Smooth muscle cell (in vitro differentiated cells): ENCODE measurements around the gene CAPNS2. TPM values are rescaled to one million over a fixed set of nuclear protein-coding genes. Genes with fewer than 3 reads are reported as not detected.

Source experiments
- DNase-seq: peaks from one replicate; lab custom pipeline; 2025; ENCODE audit not compliant: unreplicated experiment; lab: John Stamatoyannopoulos, UW
- H2AFZ ChIP-seq: fragments of 200-600 bp; sonication (generic); 2 replicates; pipeline ENCODE4 v1.6.0; 2016; ENCODE audit warnings: antibody characterized with exemption, low read depth, mild to moderate bottlenecking
- H3F3A ChIP-seq: fragments of 200-600 bp; sonication (generic); 2 replicates; pipeline ENCODE4 v1.6.0; 2017; ENCODE audit warnings: antibody characterized with exemption, low read depth
- H3K27ac ChIP-seq: fragments of 200-600 bp; sonication (generic); 2 replicates; pipeline ENCODE4 v1.5.1; 2016; ENCODE audit warnings: low read depth, mild to moderate bottlenecking
- H3K27me3 ChIP-seq: fragments of 200-600 bp; sonication (generic); 2 replicates; pipeline ENCODE4 v1.6.1; 2016; ENCODE audit warnings: low read depth, mild to moderate bottlenecking
- H3K36me3 ChIP-seq: fragments of 200-600 bp; sonication (generic); 2 replicates; pipeline ENCODE4 v1.5.1; 2016; ENCODE audit warnings: low read depth
- H3K4me1 ChIP-seq: fragments of 200-600 bp; sonication (generic); 2 replicates; pipeline ENCODE4 v1.5.1; 2016; ENCODE audit warnings: low read depth
- H3K4me2 ChIP-seq: fragments of 200-600 bp; sonication (generic); 2 replicates; pipeline ENCODE4 v1.6.0; 2016; ENCODE audit warnings: mild to moderate bottlenecking
- H3K4me3 ChIP-seq: fragments of 200-600 bp; sonication (generic); 2 replicates; pipeline ENCODE4 v1.5.1; 2016; ENCODE audit warnings: mild to moderate bottlenecking
- H3K79me2 ChIP-seq: fragments of 200-600 bp; sonication (generic); 2 replicates; pipeline ENCODE4 v1.6.0; 2016; ENCODE audit warnings: low read depth, mild to moderate bottlenecking
- H3K9ac ChIP-seq: fragments of 200-600 bp; sonication (generic); 2 replicates; pipeline ENCODE4 v1.6.0; 2016; ENCODE audit warnings: low read depth
- H3K9me3 ChIP-seq: fragments of 200-600 bp; sonication (generic); replicated peaks from 2 replicates; pipeline ENCODE4 v1.5.1; 2016; ENCODE audit warnings: low read depth
- H4K20me1 ChIP-seq: fragments of 200-600 bp; sonication (generic); 2 replicates; pipeline ENCODE4 v1.6.0; 2016; ENCODE audit warnings: low read depth
- WGBS: methylation state at CpG from one replicate; pipeline ENCODE4 v1.1.7; 2016; ENCODE audit warnings: low lambda C conversion rate; 5-methylcytosine and 5-hydroxymethylcytosine counted together
- polyA plus RNA-seq: library from polyadenylated mRNA; unstranded; fragments of >200 nt; fragmentation: Nextera tagmentation; extraction: Ambion mirVana; gene quantifications from 2 replicates; pipeline ENCODE4 v1.2.1, GENCODE V29; 2016
- total RNA-seq: library from RNA; depleted of rRNA; stranded (reverse); fragments of >200 nt; gene quantifications from 2 replicates; pipeline ENCODE4 v1.2.3, GENCODE V29; 2014
- TF ChIP-seq, protein P1 (sequence below): fragments of 200-600 bp; sonication (generic); IDR thresholded peaks from 2 replicates; pipeline ENCODE4 v1.5.1; 2017; ENCODE audit warnings: borderline replicate concordance, mild to moderate bottlenecking, antibody characterized with exemption; ENCODE audit not compliant: insufficient read depth, poor library complexity, severe bottlenecking

Gene CAPNS2
- total and polyA plus RNA-seq, 2 experiments from 2014 or later, result 3.0 to 10.4 TPM

DNA sequence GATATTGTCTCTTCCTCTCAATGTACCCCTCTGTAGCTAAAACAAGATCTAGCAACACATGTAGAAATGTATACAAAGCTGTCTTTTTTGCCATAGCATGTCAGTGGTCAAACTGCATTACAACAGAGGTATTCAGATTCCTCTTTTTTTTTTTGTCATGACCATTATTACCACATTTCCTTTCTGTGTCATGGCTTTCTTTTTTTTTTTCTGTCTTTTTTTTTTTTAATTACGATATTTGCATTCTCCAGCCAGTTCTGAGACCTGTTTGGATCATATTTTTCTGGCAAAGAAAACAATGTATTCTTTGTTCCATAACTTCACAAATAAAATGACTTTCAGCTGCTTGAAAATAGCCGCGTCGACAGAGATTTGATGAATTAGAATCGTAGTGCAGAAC is 27.4 kb upstream of the CAPNS2 start:
- Histone ChIP-seq H3K9me3 (no peaks in the 10 kb centered on the region), H3F3A (no peaks in the 10 kb centered on the region), H3K27ac (peak overlapping the region; percentile 60), H3K4me1 (peaks cover 6% of the 10 kb centered on the region), H3K27me3 (no peaks in the 10 kb centered on the region), H3K36me3 (no peaks in the 10 kb centered on the region), H3K4me2 (no peak overlapping the region), H2AFZ (no peak overlapping the region), H3K9ac (no peak overlapping the region), H4K20me1 (no peaks in the 10 kb centered on the region), H3K4me3 (no peak overlapping the region), H3K79me2 (no peaks in the 10 kb centered on the region)
- TF ChIP-seq, protein P1, sequence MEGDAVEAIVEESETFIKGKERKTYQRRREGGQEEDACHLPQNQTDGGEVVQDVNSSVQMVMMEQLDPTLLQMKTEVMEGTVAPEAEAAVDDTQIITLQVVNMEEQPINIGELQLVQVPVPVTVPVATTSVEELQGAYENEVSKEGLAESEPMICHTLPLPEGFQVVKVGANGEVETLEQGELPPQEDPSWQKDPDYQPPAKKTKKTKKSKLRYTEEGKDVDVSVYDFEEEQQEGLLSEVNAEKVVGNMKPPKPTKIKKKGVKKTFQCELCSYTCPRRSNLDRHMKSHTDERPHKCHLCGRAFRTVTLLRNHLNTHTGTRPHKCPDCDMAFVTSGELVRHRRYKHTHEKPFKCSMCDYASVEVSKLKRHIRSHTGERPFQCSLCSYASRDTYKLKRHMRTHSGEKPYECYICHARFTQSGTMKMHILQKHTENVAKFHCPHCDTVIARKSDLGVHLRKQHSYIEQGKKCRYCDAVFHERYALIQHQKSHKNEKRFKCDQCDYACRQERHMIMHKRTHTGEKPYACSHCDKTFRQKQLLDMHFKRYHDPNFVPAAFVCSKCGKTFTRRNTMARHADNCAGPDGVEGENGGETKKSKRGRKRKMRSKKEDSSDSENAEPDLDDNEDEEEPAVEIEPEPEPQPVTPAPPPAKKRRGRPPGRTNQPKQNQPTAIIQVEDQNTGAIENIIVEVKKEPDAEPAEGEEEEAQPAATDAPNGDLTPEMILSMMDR, result no peak
- DNase-seq, result no peak
- 76% methylated on average over 5 of the region's 5 CpGs for WGBS

DNA sequence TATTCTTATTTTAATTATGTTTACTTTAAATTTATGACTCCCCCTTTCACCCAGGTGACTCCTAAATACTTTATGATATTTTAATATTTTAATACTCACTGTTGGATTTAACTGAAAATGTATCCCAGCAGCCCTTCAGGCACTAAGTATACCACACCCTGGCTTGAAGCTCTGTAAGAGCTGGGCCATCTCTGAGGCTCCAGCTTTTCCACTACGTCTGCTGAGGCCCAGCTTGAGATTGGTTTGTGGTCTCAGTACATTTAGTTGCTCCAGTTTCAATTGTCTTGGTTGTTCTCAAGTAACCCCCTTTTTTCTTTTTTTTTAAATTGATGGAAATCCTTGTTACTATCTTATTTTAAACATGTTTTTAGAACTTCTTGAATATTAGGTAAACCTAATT is 27.0 kb upstream of the CAPNS2 start:
- H2AFZ ChIP-seq, result no peak overlapping the region
- no peak for DNase-seq
- no peaks in the 10 kb centered on the region for H3K79me2 ChIP-seq
- H3K4me2 ChIP-seq, result no peak overlapping the region
- H3K9me3 ChIP-seq, result no peaks in the 10 kb centered on the region
- peaks cover 6% of the 10 kb centered on the region for H3K4me1 ChIP-seq
- no peaks in the 10 kb centered on the region for H3K36me3 ChIP-seq
- WGBS, result 39% methylated on average over 1 of the region's 1 CpG
- no peaks in the 10 kb centered on the region for H3F3A ChIP-seq
- TF ChIP-seq, protein P1, result no peak
- no peak overlapping the region for H3K9ac ChIP-seq
- no peaks in the 10 kb centered on the region for H4K20me1 ChIP-seq
- H3K27me3 ChIP-seq, result no peaks in the 10 kb centered on the region
- no peak overlapping the region for H3K4me3 ChIP-seq
- peak overlapping the region; percentile 60 for H3K27ac ChIP-seq

DNA sequence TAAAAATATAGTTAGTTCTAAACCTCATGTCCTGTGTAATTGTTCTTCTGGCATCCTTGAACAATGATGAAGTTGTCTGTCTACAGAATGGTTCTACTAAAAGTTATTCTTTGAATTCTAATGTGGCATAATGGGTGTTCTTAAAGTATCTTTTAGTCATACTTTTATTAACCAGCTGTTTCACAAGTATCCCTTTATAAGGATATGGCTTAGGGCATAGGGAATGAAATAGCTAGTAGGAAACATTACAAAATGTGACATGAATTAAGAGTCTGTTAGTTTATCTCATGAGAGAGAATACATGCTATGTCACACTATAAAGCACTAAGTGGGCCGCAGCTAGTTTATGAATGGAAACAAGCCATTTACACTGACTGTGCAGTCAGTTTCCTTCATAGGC is 26.3 kb upstream of the CAPNS2 start:
- DNase-seq, result no peak
- Histone ChIP-seq H3K9me3 (no peaks in the 10 kb centered on the region), H3K4me1 (peaks cover 6% of the 10 kb centered on the region), H3K9ac (no peak overlapping the region), H3K36me3 (no peaks in the 10 kb centered on the region), H2AFZ (no peak overlapping the region), H3K79me2 (no peaks in the 10 kb centered on the region), H3F3A (no peaks in the 10 kb centered on the region), H3K4me3 (no peak overlapping the region), H3K27me3 (no peaks in the 10 kb centered on the region), H3K27ac (peak overlapping the region; percentile 60), H4K20me1 (no peaks in the 10 kb centered on the region), H3K4me2 (no peak overlapping the region)
- TF ChIP-seq, protein P1, result no peak
- WGBS, result 63% methylated on average over 1 of the region's 1 CpG

DNA sequence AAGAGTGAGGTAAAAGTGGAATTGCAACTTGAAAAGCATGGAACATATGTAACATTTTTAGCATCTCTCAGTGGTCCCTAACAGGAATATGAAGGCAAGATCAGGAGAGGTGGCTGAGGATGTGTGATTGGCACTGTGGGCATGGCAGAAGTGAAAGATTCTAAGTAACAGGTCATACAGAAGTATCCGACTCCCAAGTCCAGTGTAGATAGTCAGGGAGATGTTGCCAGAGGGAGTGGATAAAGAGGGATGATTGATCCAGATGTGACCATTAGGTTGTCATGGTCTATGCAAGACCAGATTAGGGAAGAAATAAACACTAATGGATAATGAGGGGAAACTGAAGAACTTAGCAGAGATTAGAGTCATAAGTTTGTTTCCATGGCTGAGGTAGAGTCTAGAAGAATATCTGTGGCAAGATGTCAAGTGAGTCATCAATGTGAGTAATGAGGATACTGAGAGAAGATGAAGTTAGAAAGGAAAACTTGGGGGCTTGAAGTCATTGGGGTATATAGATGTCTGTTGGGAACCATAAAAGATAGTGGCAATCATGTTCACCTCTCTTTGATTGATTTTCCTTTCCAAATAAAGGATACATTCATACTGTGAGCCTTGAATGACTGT is 23.9 kb upstream of the CAPNS2 start:
- Histone ChIP-seq H4K20me1 (no peaks in the 10 kb centered on the region), H2AFZ (no peak overlapping the region), H3K36me3 (no peaks in the 10 kb centered on the region), H3K9me3 (no peaks in the 10 kb centered on the region), H3K4me1 (no peaks in the 10 kb centered on the region), H3K4me3 (no peak overlapping the region), H3K27ac (peak overlapping the region; percentile 47), H3K4me2 (peak overlapping the region; percentile 18), H3F3A (no peaks in the 10 kb centered on the region), H3K9ac (no peak overlapping the region), H3K27me3 (no peaks in the 10 kb centered on the region), H3K79me2 (no peaks in the 10 kb centered on the region)
- TF ChIP-seq, protein P1, result no peak
- DNase-seq, result no peak
- 77% methylated on average over 1 of the region's 1 CpG for WGBS
